H1 (cell line): ENCODE data around the gene AGPAT2. TPM values are rescaled to one million over a fixed set of nuclear protein-coding genes. Genes with fewer than 3 reads are reported as not detected.

ENCODE experiments used
- CBX8 ChIP-seq: fragments of 300-800, 300-1000 bp; sonication (generic); IDR thresholded peaks from 2 replicates; pipeline ENCODE4 v1.7.1; 2016; ENCODE audit warnings: low read depth, low read length, borderline replicate concordance
- KDM1A ChIP-seq: fragments of 200-600, 300-600 bp; sonication (generic); IDR thresholded peaks from 2 replicates; pipeline ENCODE4 v1.7.1; 2016; ENCODE audit warnings: mild to moderate bottlenecking, low read length, borderline replicate concordance
- NANOG ChIP-seq: IDR thresholded peaks from 2 replicates; pipeline ENCODE4 v1.6.1; 2011; ENCODE audit warnings: low read length, low read depth, mild to moderate bottlenecking, inconsistent platforms; ENCODE audit not compliant: insufficient read depth, poor library complexity, severe bottlenecking
- PHF8 ChIP-seq: fragments of 200-600 bp; sonication (generic); conservative IDR thresholded peaks from 2 replicates; pipeline ENCODE4 v1.7.1; 2012; ENCODE audit warnings: low read depth, mild to moderate bottlenecking, inconsistent platforms, low read length, moderate library complexity
- POLR2AphosphoS5 ChIP-seq: IDR thresholded peaks from 2 replicates; pipeline ENCODE4 v1.6.1; 2011; ENCODE audit warnings: low read depth, low read length
- TEAD4 ChIP-seq: IDR thresholded peaks from 2 replicates; pipeline ENCODE4 v1.6.1; 2012; ENCODE audit warnings: low read depth, low read length, inconsistent platforms, mixed read lengths
- polyA plus RNA-seq, 7 experiments: library from polyadenylated mRNA; depleted of rRNA in 3 of 7; stranded (reverse) in 5 of 7; unstranded in 2 of 7; fragments of >200 nt in 5 of 7; fragments of 200-250 nt in 2 of 7; gene quantifications; 1 replicate in 5 of 7; 2 replicates in 1 of 7; 4 replicates in 1 of 7; pipeline versions ENCODE4 v1.2.1 to v1.2.3, GENCODE V29; 2011 to 2013; ENCODE audit warnings: missing spikeins in 2 of 7, mixed read lengths in 2 of 7
- total RNA-seq: library from RNA; stranded (reverse); fragmentation: NEBNext Ultra II Directional; extraction: Animal tissue kit (Norgen Biotek cat#: 25700); gene quantifications from 2 replicates; pipeline ENCODE4 v1.2.1, GENCODE V29; 2021
- TF ChIP-seq, protein P1 (sequence below): fragments of 300-600 bp; sonication (generic); IDR thresholded peaks from 2 replicates; pipeline ENCODE4 v1.7.1; 2012; ENCODE audit warnings: low read length, moderate library complexity, mild to moderate bottlenecking, inconsistent platforms; ENCODE audit not compliant: insufficient replicate concordance
- TF ChIP-seq, protein P2 (sequence below), 3 experiments: IDR thresholded peaks; 1 replicate in 2 of 3; 2 replicates in 1 of 3; pipeline versions ENCODE4 v1.5.1 to v1.6.1; 2011; ENCODE audit warnings: low read length in 3 of 3, mild to moderate bottlenecking in 3 of 3, inconsistent platforms in 2 of 3, low read depth in 1 of 3, moderate library complexity in 1 of 3; ENCODE audit not compliant: insufficient read depth in 1 of 3; ENCODE audit errors: control extremely low read depth in 1 of 3

The AGPAT2 gene
- total and polyA plus RNA-seq, 2 of the 8 experiments (the other 6 are each of a cell fraction or from before 2014, with no cell fraction given): 31.6 to 37.6 TPM

DNA sequence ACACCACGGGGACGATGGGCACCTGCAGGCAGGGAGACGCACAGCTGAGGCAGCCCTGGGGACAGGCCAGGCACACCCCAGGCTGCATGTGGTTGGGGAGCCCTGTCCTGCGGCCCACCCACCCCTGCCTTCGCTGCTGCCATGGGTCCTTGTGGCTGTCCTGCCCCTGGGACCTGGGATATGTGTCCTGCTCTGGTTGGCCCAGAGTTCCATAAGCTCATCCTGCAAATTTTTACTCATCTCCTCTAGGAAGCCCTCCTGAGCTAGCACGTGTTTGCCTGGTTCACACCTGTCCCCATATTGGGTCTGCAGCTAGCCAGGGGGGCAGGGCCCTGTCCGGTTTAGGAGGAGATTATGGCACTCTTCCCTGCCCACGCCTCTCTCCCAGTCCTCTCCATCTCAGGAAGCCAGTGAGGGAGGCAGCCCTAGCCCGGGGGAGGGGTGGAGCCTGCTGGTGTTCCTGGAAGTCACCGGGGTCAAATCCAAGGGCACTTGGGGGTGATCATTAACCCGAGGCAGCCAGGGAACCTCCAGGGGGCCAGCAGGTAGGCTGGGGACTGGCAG lies 12.4 kb downstream of the AGPAT2 start (continued):
- TF ChIP-seq, protein P1, sequence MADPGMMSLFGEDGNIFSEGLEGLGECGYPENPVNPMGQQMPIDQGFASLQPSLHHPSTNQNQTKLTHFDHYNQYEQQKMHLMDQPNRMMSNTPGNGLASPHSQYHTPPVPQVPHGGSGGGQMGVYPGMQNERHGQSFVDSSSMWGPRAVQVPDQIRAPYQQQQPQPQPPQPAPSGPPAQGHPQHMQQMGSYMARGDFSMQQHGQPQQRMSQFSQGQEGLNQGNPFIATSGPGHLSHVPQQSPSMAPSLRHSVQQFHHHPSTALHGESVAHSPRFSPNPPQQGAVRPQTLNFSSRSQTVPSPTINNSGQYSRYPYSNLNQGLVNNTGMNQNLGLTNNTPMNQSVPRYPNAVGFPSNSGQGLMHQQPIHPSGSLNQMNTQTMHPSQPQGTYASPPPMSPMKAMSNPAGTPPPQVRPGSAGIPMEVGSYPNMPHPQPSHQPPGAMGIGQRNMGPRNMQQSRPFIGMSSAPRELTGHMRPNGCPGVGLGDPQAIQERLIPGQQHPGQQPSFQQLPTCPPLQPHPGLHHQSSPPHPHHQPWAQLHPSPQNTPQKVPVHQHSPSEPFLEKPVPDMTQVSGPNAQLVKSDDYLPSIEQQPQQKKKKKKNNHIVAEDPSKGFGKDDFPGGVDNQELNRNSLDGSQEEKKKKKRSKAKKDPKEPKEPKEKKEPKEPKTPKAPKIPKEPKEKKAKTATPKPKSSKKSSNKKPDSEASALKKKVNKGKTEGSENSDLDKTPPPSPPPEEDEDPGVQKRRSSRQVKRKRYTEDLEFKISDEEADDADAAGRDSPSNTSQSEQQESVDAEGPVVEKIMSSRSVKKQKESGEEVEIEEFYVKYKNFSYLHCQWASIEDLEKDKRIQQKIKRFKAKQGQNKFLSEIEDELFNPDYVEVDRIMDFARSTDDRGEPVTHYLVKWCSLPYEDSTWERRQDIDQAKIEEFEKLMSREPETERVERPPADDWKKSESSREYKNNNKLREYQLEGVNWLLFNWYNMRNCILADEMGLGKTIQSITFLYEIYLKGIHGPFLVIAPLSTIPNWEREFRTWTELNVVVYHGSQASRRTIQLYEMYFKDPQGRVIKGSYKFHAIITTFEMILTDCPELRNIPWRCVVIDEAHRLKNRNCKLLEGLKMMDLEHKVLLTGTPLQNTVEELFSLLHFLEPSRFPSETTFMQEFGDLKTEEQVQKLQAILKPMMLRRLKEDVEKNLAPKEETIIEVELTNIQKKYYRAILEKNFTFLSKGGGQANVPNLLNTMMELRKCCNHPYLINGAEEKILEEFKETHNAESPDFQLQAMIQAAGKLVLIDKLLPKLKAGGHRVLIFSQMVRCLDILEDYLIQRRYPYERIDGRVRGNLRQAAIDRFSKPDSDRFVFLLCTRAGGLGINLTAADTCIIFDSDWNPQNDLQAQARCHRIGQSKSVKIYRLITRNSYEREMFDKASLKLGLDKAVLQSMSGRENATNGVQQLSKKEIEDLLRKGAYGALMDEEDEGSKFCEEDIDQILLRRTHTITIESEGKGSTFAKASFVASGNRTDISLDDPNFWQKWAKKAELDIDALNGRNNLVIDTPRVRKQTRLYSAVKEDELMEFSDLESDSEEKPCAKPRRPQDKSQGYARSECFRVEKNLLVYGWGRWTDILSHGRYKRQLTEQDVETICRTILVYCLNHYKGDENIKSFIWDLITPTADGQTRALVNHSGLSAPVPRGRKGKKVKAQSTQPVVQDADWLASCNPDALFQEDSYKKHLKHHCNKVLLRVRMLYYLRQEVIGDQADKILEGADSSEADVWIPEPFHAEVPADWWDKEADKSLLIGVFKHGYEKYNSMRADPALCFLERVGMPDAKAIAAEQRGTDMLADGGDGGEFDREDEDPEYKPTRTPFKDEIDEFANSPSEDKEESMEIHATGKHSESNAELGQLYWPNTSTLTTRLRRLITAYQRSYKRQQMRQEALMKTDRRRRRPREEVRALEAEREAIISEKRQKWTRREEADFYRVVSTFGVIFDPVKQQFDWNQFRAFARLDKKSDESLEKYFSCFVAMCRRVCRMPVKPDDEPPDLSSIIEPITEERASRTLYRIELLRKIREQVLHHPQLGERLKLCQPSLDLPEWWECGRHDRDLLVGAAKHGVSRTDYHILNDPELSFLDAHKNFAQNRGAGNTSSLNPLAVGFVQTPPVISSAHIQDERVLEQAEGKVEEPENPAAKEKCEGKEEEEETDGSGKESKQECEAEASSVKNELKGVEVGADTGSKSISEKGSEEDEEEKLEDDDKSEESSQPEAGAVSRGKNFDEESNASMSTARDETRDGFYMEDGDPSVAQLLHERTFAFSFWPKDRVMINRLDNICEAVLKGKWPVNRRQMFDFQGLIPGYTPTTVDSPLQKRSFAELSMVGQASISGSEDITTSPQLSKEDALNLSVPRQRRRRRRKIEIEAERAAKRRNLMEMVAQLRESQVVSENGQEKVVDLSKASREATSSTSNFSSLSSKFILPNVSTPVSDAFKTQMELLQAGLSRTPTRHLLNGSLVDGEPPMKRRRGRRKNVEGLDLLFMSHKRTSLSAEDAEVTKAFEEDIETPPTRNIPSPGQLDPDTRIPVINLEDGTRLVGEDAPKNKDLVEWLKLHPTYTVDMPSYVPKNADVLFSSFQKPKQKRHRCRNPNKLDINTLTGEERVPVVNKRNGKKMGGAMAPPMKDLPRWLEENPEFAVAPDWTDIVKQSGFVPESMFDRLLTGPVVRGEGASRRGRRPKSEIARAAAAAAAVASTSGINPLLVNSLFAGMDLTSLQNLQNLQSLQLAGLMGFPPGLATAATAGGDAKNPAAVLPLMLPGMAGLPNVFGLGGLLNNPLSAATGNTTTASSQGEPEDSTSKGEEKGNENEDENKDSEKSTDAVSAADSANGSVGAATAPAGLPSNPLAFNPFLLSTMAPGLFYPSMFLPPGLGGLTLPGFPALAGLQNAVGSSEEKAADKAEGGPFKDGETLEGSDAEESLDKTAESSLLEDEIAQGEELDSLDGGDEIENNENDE: no peak
- TF ChIP-seq, protein P2, sequence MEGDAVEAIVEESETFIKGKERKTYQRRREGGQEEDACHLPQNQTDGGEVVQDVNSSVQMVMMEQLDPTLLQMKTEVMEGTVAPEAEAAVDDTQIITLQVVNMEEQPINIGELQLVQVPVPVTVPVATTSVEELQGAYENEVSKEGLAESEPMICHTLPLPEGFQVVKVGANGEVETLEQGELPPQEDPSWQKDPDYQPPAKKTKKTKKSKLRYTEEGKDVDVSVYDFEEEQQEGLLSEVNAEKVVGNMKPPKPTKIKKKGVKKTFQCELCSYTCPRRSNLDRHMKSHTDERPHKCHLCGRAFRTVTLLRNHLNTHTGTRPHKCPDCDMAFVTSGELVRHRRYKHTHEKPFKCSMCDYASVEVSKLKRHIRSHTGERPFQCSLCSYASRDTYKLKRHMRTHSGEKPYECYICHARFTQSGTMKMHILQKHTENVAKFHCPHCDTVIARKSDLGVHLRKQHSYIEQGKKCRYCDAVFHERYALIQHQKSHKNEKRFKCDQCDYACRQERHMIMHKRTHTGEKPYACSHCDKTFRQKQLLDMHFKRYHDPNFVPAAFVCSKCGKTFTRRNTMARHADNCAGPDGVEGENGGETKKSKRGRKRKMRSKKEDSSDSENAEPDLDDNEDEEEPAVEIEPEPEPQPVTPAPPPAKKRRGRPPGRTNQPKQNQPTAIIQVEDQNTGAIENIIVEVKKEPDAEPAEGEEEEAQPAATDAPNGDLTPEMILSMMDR (IDR thresholded peaks at IDR 0.05; ENCODE audit: control extremely low read depth in 1 of 3, insufficient read depth in 1 of 3, low read depth in 1 of 3, low read length in 3 of 3): no peak
- no peak for TF ChIP-seq PHF8
- no peak for TF ChIP-seq NANOG
- no peak for TF ChIP-seq POLR2AphosphoS5
- no peak for TF ChIP-seq TEAD4
- TF ChIP-seq KDM1A: no peak
- TF ChIP-seq CBX8: no peak
